ENCODE results near the gene CANX. TPM values are rescaled to one million over a fixed set of nuclear protein-coding genes. Genes with fewer than 3 reads are reported as not detected.
A peak's percentile ranks its signal among the peaks of the same experiment; 100 is the strongest.
"Not testable (repeated sequence)": the region's sequence is repeated elsewhere in the genome, so short reads cannot be mapped to it uniquely, and the experiment has no call there.

CANX gene
- total RNA-seq = 100 to 1,000 TPM; 155 to 550 (median 392) TPM

- H3K27ac ChIP-seq = peak within 1 kb of the TSS; percentile 84 to 97
- intact Hi-C loops (cut with DNase I; ENCODE audit: low total_unique reads) = no loop called here
- peak within 1 kb of the TSS; percentile 73 to 95 for H3K4me3 ChIP-seq
- no peaks in the 10 kb centered on the region for H3K27me3 ChIP-seq
- H3K36me3 ChIP-seq = no peaks in the 10 kb centered on the region
- no peak for DNase-seq
- TF ChIP-seq CTCF (IDR thresholded peaks at IDR 0.05) (peak in 1 of 4 experiments; percentile 8), POLR2A (IDR thresholded peaks at IDR 0.05) (peak; percentile 91 to 94)
- no peaks in the 10 kb centered on the region for H3K9me3 ChIP-seq
- H3K4me1 ChIP-seq = no peaks in the 10 kb centered on the region
Observed at GRCh38 chr5:179698935-179699615, at the start of gene CANX. TSS of gene CANX (plus strand) at chr5:179698967. CDS start at chr5:179705682, 6,715 bp downstream.

GRCh38 chr5:179649166-179649703 is 49.5 kb upstream of the CANX start:
- H3K9me3 ChIP-seq; H3K27me3 ChIP-seq; H3K36me3 ChIP-seq; H3K4me3 ChIP-seq; DNase-seq; intact Hi-C loops (cut with DNase I; ENCODE audit: low total_unique reads); H3K27ac ChIP-seq; H3K4me1 ChIP-seq: not testable (repeated sequence)

- H3K27me3 ChIP-seq; intact Hi-C loops (cut with DNase I; ENCODE audit: low total_unique reads); H3K27ac ChIP-seq; H3K4me1 ChIP-seq; H3K4me3 ChIP-seq; DNase-seq; H3K36me3 ChIP-seq; H3K9me3 ChIP-seq: not testable (repeated sequence)
Observed at GRCh38 chr5:179650245-179650644, 48.5 kb upstream of the CANX start.

- H3K9me3 ChIP-seq; DNase-seq; intact Hi-C loops (cut with DNase I; ENCODE audit: low total_unique reads); H3K4me3 ChIP-seq; H3K4me1 ChIP-seq; H3K36me3 ChIP-seq; H3K27me3 ChIP-seq; H3K27ac ChIP-seq: not testable (repeated sequence)
Observed at GRCh38 chr5:179653135-179653534, 45.6 kb upstream of the CANX start.

- H3K36me3 ChIP-seq; H3K9me3 ChIP-seq; intact Hi-C loops (cut with DNase I; ENCODE audit: low total_unique reads); H3K27me3 ChIP-seq; H3K4me1 ChIP-seq; H3K4me3 ChIP-seq: not testable (repeated sequence)
- DNase-seq = peak in 1 of 2 donors; percentile 33
- peak overlapping the region in 1 of 2 donors; percentile 42 for H3K27ac ChIP-seq
Observed at GRCh38 chr5:179657302-179658178, 41.2 kb upstream of the CANX start.

GRCh38 chr5:179658179-179658856 is 40.4 kb upstream of the CANX start:
- H3K27me3 ChIP-seq; intact Hi-C loops (cut with DNase I; ENCODE audit: low total_unique reads); H3K36me3 ChIP-seq; H3K4me1 ChIP-seq; H3K9me3 ChIP-seq: not testable (repeated sequence)
- H3K27ac ChIP-seq = peak overlapping the region in 1 of 2 donors; percentile 57
- peak overlapping the region; percentile 18 to 42 for H3K4me3 ChIP-seq
- DNase-seq = peak in 1 of 2 donors; percentile 31

- H3K4me3 ChIP-seq; DNase-seq; H3K36me3 ChIP-seq; H3K9me3 ChIP-seq; intact Hi-C loops (cut with DNase I; ENCODE audit: low total_unique reads); H3K27me3 ChIP-seq; H3K4me1 ChIP-seq; H3K27ac ChIP-seq: not testable (repeated sequence)
Observed at GRCh38 chr5:179661647-179662046, 37.1 kb upstream of the CANX start.

- no peaks in the 10 kb centered on the region for H3K4me1 ChIP-seq
- H3K9me3 ChIP-seq = no peaks in the 10 kb centered on the region
- peak in 1 of 4 experiments; percentile 9 for TF ChIP-seq CTCF (IDR thresholded peaks at IDR 0.05)
- TF ChIP-seq POLR2A (IDR thresholded peaks at IDR 0.05) = no peak
- no peak overlapping the region for H3K4me3 ChIP-seq
- H3K27me3 ChIP-seq = no peaks in the 10 kb centered on the region
- no peak overlapping the region for H3K27ac ChIP-seq
- intact Hi-C loops (cut with DNase I; ENCODE audit: low total_unique reads) = no loop called here
- H3K36me3 ChIP-seq = no peaks in the 10 kb centered on the region
- DNase-seq = no peak
Observed at GRCh38 chr5:179668391-179668790, 30.4 kb upstream of the CANX start.

All from uterus (tissue), 4 donors.